ENCODE results near the gene YWHAE. TPM values are rescaled to one million over a fixed set of nuclear protein-coding genes. Genes with fewer than 3 reads are reported as not detected.

The YWHAE gene
- total RNA-seq, 5 donors from 2014 or later (not counting 1 experiment from before 2014, with no cell fraction given), result 119 to 129 (median 126) TPM

Other genes with a start within 250 kb of the YWHAE start
- 100 to 1,000 TPM in 4 of 5 donors, 10 to 100 TPM in 1; 89.4 to 165 (median 125) TPM for gene ABR, start 220.2 kb downstream of the YWHAE start, total RNA-seq
- gene BHLHA9, start 129.8 kb downstream of the YWHAE start, total RNA-seq, result not detected
- gene TRARG1, start 120.6 kb downstream of the YWHAE start, total RNA-seq, result not detected
- gene CRK, start 56.0 kb upstream of the YWHAE start, total RNA-seq, result 10 to 100 TPM; 18.0 to 26.8 (median 22.6) TPM
- 10 to 100 TPM; 18.0 to 41.5 (median 31.2) TPM for gene MYO1C, start 92.5 kb upstream of the YWHAE start, total RNA-seq
- 100 to 1,000 TPM in 2 of 5 donors, 10 to 100 TPM in 3; 91.1 to 184 (median 97.0) TPM for gene INPP5K, start 116.4 kb upstream of the YWHAE start, total RNA-seq
- 10 to 100 TPM; 31.8 to 45.6 (median 43.7) TPM for gene PITPNA, start 162.6 kb upstream of the YWHAE start, total RNA-seq
- 10 to 100 TPM in 1 of 5 donors, 1 to 10 TPM in 4; 3.8 to 14.7 (median 7.8) TPM for gene SLC43A2, start 228.6 kb upstream of the YWHAE start, total RNA-seq
- gene SCARF1, start 245.5 kb upstream of the YWHAE start, total RNA-seq, result 1 to 10 TPM in 4 of 5 donors, under 1 TPM in 1; 0.83 to 2.0 (median 1.5) TPM
- 1 to 10 TPM; 1.2 to 2.9 (median 2.0) TPM for gene RILP, start 249.6 kb upstream of the YWHAE start, total RNA-seq